NCI-H82 treated with DMSO at 0.1 percent for 48 hours (cell line): ENCODE data around the gene PSAT1.

Experiments
- DNase-seq: peaks from one replicate; lab custom pipeline; 2025; ENCODE audit not compliant: unreplicated experiment; lab: John Stamatoyannopoulos, UW

PSAT1 gene

DNA sequence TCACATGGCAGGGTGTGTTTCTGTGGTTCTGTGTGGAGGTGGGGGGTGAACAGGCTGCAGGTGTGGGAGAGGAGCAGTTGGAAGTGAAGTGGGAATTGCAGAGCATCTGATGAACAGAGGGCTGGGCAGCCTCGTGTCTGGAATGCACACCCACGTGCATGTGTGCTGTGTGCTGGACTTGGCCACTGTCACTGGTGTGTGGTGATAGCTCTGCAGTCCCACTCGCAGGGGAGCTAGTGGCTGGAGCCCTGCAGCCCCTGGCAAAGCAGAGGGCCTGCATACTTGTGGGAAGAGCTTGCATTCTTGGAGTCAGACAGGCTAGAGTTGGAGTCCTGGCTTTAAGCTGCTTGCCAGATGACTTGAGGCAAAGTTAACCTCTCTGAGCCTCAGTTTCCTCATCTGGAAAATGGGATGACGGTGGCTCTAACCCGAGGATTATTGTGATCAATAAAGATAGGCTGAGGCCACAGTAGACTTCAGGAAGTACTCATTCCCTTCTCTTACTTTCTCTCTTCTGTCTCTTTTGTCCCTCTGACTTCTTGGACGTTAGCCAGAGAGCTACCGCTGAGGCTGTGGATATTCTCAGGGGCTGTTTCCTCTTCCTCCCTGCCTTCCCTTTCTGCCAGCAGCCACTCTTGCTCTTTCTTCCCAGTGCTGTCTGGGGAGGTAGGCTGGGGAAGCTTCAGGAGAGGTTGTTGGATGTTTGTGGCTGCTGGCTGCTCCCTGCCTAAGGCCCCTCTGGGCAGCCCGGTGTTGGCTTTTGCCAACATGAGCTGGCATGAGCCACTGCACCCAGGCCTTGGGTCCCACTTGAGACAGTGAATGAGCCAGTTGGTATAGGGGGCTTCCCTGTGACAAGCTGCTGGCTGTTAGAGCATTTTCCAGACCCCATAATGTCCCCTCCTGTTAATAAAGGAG lies 18.3 kb downstream of the PSAT1 start:
- DNase-seq: no peak

DNA sequence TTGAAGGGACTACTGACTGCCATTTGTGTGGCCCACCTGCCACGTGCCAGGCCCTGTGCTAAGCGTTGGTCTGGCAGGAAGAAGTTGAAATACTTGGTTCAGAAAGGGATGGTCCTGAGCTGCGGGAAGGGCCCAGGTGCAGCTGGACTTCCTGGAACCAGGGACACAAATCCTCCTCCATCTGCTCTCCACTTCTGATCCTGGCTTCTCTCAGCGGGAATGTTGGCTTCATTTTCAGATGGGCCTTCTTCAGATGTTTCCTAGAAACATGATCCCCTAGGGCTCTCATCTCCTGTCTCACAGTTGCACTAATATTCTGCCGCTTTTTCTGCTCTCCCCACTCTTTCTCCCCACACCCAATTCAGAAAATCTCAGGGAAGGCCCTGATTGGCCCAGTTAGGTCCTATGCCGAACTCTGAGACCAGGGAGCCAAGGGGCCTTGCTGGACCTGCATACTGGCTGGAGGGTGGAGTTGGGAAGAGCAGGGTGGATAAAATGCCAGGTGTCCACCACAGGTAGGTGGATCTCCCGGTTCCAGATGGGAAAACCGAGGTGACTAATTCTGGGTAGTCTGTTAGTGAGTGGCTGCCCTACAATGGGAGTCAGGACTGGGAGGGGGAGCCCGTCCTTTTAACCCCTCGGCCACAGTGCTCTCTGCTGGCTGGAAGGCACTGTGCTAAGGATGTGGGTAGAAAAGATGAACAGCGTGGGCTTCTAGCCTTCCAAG lies 19.4 kb downstream of the PSAT1 start:
- DNase-seq: no peak

DNA sequence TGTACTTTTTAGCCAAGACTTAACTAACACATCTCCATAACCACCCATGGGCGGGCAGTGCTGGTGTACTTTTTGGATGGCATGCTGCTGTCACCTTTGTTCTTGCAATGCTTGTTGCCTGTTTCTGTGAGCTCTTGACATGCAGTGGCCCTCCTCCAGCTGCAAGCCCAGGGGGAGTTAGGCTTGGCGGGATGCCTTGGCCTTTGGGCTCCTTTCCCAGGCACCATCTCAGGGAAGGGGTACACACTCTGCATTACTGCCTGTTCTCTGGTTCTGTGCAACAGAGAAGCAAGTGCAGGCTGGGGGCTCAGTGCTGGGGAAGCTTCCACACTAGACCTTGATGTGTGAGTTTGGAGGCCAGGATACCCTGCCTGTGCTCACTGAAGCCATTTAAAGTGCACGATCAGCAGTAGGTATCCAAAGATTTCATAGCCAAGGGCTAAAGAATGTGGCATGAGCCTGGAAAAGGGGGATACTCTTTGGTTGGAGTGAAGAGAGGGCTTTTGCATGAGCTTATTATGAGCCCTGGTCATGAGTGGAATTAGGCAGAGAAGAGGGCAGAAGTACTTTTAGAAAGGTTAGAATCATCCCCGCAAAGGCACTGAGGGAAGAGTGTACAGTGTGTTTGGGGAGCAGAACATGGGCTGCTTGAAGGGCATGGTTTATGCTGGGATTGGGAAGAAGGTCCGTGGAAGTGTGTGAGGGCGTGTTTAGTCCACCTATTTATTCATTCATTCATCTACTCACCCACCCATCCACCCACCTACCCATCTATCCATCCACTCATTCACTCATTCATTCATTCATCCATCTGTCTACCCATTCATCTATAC lies 22.5 kb downstream of the PSAT1 start:
- no peak for DNase-seq

DNA sequence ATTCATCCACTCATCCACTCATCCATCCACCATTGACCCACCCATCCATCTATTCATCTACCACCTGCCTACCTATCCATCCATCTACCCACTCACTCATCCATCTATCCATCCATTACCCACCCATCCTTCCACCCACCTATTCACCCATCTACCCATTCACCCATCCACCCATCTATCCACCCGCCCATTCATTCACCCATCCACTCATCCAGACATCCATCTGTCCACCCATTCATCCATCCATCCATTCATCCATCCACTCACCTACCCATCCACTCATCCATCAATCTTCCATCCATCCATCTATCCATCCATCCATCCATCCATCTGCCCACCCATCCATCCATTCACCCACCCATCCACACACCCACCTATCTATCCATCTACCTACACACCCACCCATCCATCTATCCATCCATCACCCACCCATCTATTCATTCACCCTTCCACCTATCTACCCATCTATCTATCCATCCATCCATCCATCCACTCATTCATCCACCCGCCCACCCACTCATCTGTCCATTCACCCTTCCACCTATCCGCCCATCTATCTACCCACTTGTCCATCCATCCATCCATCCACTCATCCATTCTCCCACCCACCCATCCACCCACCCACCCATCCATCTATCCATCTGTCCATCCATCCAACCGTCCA lies 23.2 kb downstream of the PSAT1 start:
- DNase-seq: no peak

DNA sequence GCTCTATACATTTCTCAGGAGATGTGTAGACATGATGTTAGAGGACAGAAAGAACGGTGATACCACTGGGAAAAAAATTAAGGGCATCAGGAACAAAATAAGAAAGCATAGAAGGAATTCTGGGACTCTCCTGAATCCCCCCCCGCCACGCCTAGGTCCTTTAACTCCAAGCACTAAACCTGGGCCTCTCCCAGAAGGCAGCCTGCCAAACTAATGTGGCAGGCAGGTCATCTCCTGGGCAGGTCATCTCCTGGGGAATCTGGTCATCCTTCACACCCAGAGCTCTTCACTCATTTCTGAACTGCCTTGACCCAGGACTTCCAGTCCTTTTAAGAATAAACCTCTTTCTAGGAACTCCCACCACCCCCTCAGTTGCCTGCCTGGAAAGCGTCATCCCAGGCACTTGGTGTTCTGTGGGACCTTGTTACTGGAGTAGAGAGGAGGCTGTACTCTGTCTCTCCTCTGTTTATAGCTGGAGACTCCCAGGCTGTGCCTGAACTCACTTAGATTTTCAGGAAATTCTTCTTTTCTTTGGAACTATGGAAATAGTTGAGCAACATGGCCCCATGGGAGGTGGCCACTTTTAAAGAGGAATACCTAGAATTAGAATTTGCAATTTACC lies 24.1 kb downstream of the PSAT1 start:
- DNase-seq: no peak

DNA sequence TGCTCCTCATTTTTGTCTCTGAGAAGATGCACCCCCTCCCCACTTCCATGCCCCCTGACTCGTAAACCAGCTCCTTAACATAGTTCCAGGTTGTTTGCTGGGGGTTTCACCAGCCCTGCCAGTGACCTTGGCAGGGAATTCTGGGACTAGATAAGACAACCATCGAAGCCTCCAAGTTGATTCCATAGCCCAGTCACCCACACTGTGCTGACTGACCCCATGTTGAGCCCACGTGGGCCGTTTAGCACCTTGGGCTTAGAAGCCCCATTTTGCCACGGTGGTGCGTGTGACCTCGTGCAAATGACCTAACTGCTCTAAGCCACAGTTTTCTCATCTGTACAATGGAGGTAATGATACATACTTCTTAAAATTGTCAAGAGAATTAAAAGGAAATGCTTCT lies 24.6 kb downstream of the PSAT1 start:
- no peak for DNase-seq

DNA sequence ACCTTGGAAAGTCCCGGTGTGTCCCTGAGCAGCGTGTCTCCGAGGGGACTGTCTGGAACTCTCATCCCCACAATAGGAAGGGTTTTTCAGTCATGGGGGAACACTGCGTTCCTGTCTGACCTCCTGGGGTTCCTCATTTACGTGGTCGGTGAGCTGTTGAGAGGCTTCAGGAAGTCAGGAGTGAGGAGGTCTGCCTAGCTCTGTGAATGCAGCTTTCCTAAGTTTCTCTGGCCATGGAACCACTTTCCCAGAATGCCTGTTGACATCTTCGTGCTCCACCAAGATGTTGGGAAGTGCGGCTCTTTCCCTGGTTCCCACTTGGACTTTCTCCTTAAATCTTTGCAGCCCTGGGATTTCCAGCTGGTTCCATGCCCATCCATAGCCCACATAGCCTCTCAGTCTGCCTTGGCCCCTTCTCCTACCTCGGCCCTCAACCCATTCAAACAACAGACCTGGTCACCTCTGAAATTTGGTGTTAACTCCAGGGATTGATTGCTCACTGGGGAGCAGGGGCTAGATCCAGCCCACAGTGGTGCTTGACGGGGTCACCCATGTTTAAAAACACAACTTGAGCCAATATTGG lies 27.2 kb downstream of the PSAT1 start:
- no peak for DNase-seq

DNA sequence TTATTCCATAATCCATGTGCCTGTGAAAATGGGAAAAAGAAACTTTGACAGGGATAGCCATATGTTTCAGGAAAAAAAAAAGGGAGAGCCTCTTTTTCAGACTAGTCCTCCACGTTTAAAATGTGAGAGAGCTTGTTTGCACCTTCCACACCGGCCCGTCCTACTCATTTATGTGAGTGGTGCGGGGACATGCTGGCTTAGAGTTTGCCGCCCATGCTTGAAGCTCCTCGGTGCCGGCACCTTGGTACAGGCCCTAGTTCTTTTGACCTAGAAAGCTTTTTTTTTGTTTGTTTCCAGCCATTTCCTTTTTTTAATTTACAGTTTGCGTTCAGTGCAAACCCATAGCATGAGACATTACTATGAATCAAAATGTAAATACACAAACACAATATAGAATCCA lies 27.8 kb downstream of the PSAT1 start:
- DNase-seq: no peak

DNA sequence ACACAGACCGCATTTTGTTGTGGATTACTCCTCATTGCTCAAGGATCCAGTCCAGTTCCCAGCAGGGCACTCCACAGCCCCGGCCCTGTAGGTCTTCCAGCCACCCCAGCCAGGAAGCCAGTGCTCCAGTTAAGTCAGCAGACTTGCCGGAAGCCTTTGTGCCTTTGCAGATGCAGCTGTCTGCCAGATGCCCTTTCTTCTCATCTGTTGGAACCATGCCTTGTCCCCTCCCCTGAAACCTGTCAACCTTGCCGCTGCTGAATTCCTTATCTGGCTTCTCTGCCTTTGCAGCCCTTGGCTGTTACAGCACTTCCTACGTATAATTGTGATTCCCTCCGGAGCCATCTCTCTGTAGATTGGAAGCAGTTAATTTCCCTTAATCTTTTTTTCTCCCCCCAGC lies 28.4 kb downstream of the PSAT1 start:
- DNase-seq: no peak

DNA sequence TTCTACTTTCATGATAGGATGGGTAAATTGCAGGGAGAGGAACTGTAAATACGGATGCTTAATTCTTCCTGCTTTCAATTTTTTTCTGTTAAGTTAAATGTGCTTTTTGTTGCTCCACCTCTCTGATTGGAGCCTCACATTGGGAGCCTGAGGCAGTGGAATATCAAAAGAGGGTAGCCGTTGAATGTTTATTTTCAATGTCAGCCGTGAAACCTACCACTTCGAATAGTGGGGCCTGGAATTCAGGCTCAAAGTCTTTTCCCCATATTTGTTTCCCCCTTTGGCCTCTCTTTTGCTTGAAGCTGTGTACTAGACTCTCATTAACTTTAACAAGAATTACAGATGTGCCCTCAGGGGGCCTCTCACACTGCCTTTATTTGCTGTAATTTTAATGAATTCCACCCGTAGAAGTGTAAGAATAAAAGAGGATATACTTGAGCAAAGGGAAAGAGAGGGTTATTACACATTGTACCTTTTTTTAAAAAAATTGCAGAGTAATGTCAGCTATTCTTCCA lies 29.0 kb downstream of the PSAT1 start:
- no peak for DNase-seq

DNA sequence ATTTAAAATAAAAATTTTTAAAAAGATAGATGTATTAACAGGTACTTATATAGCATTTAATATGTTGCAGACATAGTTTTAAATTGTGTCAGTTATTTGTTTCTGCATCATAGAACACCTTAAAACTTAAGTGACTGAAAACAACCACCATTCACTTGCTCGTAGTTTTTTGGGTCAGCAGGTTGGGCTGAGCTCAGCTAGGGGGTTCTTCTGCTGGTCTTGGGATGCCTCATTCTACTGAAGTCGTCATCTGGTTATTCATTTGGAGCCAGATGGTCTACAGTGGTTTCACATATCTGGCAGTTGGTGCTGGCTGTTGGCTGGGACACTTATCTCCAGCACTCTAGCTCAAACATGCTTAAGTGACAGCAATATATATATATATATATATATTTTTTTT lies 29.6 kb downstream of the PSAT1 start:
- DNase-seq: no peak

DNA sequence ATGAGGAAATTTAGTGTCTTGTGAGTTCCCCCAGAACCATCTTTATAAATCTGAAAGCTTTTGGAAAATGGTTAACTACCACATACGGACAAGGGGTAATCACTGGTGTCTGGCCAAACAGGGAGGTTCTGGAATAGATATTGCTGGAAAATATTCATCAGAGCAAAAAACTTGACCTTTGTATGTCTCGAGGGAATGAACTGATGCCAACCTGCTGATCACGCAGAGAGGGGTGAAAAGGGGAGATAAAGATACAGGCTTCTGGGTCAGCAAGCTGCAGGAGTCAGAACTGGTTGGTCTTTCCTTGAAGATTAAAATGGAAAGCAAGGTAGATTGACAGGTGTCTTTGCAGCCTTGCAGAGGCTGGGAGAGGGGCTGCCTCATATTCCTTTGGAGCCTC lies 35.5 kb downstream of the PSAT1 start:
- DNase-seq: no peak

DNA sequence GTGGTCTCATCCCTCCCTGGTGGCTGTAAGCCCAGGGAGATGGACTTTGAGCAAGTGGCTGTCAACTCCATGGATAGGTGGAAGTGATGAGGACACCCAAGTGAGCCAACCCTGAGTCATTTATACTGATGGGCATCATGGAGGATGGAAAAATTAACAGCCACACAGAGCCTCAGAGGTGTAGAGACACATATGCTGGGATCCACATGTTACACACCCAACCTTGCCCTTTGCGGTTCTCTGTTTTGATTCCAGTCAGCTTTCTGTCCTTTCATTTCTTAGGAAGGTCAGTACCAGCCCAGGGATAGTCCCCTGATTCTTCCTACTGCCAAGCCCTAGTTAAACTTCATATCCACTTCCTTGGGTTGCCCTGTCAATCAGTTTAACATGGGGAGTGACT lies 51.9 kb downstream of the PSAT1 start:
- DNase-seq: no peak

DNA sequence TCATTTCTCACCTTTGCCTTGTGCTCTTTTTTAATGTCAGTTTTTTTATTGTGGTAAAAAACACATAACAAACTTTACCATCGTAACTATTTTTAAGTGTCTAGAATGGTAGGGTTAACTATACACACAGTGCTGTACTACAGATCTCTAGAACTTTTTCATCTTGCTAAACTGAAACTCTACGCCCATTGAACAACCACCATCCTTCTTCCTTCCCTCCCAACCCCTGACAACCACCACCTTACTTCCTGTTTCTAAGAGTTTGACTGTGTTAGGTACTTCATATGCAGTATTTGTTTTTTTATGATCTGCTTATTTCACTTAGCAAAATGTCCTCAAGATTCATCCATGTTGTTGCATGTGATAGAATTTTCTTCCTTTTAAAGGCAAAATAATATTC lies 54.9 kb downstream of the PSAT1 start:
- no peak for DNase-seq

DNA sequence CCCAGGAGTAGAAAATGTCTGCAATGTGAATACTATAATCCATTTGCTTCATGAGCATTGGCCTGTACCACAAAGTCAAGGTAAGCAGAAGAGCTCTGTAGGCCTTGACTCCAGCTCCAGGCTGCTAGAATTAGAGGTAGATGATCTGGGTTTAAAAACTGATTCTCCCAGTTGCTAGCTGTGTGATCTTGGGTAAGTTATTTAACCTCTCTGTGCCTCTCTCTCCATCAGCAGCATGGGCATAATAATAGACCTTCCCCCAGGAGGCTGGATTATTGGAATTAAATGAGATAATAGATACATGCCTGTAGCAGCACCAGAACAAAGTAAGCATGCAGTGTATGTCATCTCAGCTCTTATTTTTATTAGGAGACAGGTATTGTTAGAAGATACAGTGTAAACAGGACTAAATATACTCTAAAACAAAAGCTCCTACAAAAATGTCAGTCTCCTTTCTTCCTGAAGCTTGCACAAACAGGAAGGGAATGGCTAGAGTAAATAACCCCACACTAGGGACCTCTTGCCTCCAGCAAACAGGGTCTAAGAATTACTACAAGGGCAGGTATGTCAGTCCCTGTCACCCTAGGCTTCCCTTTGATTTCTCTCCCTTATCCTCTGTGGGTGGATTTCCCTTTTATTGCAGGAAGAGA lies 57.5 kb downstream of the PSAT1 start:
- no peak for DNase-seq

DNA sequence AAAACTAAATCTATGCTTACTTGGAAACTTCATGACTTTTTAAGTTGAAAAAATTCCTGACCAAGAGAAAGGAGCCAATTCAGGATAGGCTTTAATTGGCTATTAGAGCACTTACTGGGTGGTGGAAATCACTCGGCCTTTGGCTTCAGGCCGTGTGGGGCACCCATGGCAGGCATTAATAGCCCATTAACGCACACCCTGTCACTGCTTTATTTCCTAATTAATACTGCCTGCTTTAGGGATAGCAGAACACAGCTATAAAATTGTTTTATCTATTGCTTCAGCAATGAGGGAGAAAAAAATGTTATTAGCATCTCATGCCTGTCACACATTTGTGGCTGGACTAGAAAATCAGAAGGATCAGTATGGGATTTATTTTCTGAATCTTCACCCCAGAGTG lies 58.1 kb downstream of the PSAT1 start:
- DNase-seq: no peak

DNA sequence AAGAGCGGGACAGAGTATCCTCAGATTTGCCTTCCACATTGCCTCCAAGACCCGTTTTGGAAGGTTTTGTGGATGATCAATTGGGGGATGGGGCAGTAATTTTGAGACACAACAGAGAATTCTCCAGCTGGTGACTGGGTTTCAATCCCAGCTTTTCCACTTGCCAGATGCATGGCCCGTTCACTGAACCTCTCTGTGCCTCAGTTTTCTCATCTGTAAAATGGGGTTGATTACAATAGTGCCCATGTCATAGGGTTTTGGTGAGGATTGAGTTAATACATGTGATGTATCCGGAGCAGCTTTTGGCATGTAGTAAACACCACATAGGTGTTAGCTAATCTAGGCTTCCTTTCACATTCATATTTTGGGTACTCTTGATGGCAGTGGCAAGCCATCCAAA lies 59.7 kb downstream of the PSAT1 start:
- DNase-seq: no peak

DNA sequence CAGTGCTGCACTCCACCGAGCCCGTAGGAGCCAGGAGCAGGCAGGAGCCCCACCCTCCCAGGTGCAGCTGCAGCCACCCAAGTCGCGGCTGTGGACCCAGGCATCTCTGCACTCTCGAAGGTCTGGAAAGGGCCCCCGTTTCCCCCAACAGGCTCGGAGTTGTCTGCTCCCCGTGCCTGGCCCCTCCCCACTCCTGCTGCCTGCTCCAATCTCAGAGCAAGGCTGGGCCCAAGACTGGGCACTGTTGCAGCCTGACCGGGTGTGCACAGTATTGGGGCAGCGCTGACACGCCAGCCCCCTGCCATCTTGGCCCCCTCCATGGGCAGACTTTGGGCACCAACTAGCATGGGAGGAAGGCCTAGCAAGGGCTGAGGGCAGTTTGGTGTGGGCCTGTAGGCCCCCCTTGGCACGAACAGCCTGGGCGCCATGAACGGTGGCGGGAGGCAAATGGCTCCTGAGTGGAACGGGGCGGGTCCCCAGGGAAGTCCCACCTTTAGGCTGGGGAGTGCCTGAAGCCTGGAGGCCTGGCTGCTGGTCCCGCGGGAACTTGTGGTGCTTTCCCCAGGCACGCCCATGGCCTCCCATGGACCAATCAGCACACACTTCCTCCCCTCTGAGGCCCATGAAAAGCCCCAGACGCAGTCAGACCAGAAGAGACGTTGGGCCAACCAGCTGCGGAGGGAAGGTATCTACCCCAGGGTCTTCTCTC lies 60.4 kb downstream of the PSAT1 start:
- DNase-seq: no peak
